GM21526 (cell line): ENCODE measurements around the gene ORM2.
A peak's percentile ranks its signal among the peaks of the same experiment; 100 is the strongest.

Experiments used
- ATAC-seq: cut with Tn5 transposase; IDR thresholded peaks from one replicate; pipeline ENCODE4 v1.9.1; 2021; ENCODE audit warnings: moderate library complexity; ENCODE audit not compliant: unreplicated experiment, low FRiP score

The ORM2 gene

GRCh38 chr9:114346146-114346545, 16.5 kb downstream of the ORM2 start:
- no peak for ATAC-seq

- no peak for ATAC-seq
Observed at GRCh38 chr9:114347675-114348074, 18.0 kb downstream of the ORM2 start.

GRCh38 chr9:114348261-114348905, 18.7 kb downstream of the ORM2 start:
- no peak for ATAC-seq

GRCh38 chr9:114348906-114349482, 19.3 kb downstream of the ORM2 start:
- ATAC-seq: peak; percentile 70

GRCh38 chr9:114349713-114350480, 20.2 kb downstream of the ORM2 start:
- ATAC-seq: no peak

GRCh38 chr9:114350636-114351401, 21.1 kb downstream of the ORM2 start:
- ATAC-seq: no peak

- no peak for ATAC-seq
Observed at GRCh38 chr9:114351932-114352331, 22.3 kb downstream of the ORM2 start.

- ATAC-seq: no peak
Observed at GRCh38 chr9:114355821-114356220, 26.2 kb downstream of the ORM2 start.

GRCh38 chr9:114356792-114357191, 27.1 kb downstream of the ORM2 start:
- ATAC-seq: no peak

GRCh38 chr9:114357360-114357759, 27.7 kb downstream of the ORM2 start:
- no peak for ATAC-seq

GRCh38 chr9:114357911-114358328, 28.3 kb downstream of the ORM2 start:
- no peak for ATAC-seq

GRCh38 chr9:114359801-114360200, 30.1 kb downstream of the ORM2 start:
- no peak for ATAC-seq

- no peak for ATAC-seq
Observed at GRCh38 chr9:114361542-114361941, 31.9 kb downstream of the ORM2 start.

- ATAC-seq: no peak
Observed at GRCh38 chr9:114362394-114362793, 32.7 kb downstream of the ORM2 start.

- no peak for ATAC-seq
Observed at GRCh38 chr9:114363424-114363823, 33.8 kb downstream of the ORM2 start.

GRCh38 chr9:114364134-114365041, 34.7 kb downstream of the ORM2 start:
- ATAC-seq: no peak

GRCh38 chr9:114365194-114365593, 35.5 kb downstream of the ORM2 start:
- ATAC-seq: no peak

- ATAC-seq: no peak
Observed at GRCh38 chr9:114366334-114367128, 36.9 kb downstream of the ORM2 start.

GRCh38 chr9:114367366-114367765, 37.7 kb downstream of the ORM2 start:
- no peak for ATAC-seq
